SK-N-SH (cell line): ENCODE measurements around the gene NDUFA3. TPM values are rescaled to one million over a fixed set of nuclear protein-coding genes. Genes with fewer than 3 reads are reported as not detected.

Experiments used
- CTCF ChIA-PET: fragments of 300-600, 350-600 bp; formaldehyde crosslinking; extraction: SDS; loops from one replicate; lab custom pipeline; 2021; lab: Yijun Ruan, JAX
- POLR2A ChIA-PET: fragments of 350-600 bp; sonication (Branson Sonifier 250); formaldehyde crosslinking; extraction: SDS; loops from one replicate; lab custom pipeline; 2020; ENCODE audit warnings: antibody characterized with exemption, inconsistent platforms; lab: Yijun Ruan, JAX
- DNase-seq: peaks from one replicate; pipeline ENCODE4 v3.0.0; 2012
- H2AFZ ChIP-seq: fragments of 200-600 bp; sonication (generic); 2 replicates; pipeline ENCODE4 v1.8.1; 2016; ENCODE audit warnings: antibody characterized with exemption, mild to moderate bottlenecking, low read depth
- H3F3A ChIP-seq: fragments of 200-600 bp; sonication (generic); replicated peaks from 2 replicates; pipeline ENCODE3; 2016; ENCODE audit warnings: antibody characterized with exemption, mild to moderate bottlenecking; ENCODE audit not compliant: insufficient read depth
- H3K27ac ChIP-seq, 2 experiments: fragments of 200-500 bp in 1 of 2; fragments of 200-600 bp in 1 of 2; sonication (Bioruptor generic) in 1 of 2; sonication (generic), shearing (Covaris generic) in 1 of 2; 2 replicates each; pipeline versions ENCODE4 v1.5.1 to v1.6.1; 2014 to 2016; ENCODE audit warnings: low read depth in 2 of 2, inconsistent platforms in 1 of 2, low read length in 1 of 2, mild to moderate bottlenecking in 1 of 2, mixed read lengths in 1 of 2
- H3K27me3 ChIP-seq: fragments of 200-600 bp; sonication (generic), shearing (Covaris generic); 2 replicates; pipeline ENCODE4 v1.6.1; 2016; ENCODE audit warnings: mixed run types; ENCODE audit not compliant: insufficient read depth
- H3K36me3 ChIP-seq, 2 experiments: fragments of 200-500 bp in 1 of 2; fragments of 200-600 bp in 1 of 2; sonication (Bioruptor generic) in 1 of 2; sonication (generic) in 1 of 2; replicated peaks in 1 of 2; 2 replicates each; pipeline versions ENCODE3 to v1.5.1; 2014 to 2016; ENCODE audit warnings: low read length in 1 of 2, mild to moderate bottlenecking in 1 of 2; ENCODE audit not compliant: insufficient read depth in 2 of 2, control insufficient read depth in 1 of 2
- H3K4me1 ChIP-seq, 2 experiments: fragments of 200-500 bp in 1 of 2; fragments of 200-600 bp in 1 of 2; sonication (Bioruptor generic) in 1 of 2; sonication (generic), shearing (Covaris generic) in 1 of 2; 2 replicates each; pipeline versions ENCODE4 v1.5.1 to v1.6.1; 2014 to 2016; ENCODE audit warnings: low read depth in 1 of 2, low read length in 1 of 2, mixed run types in 1 of 2; ENCODE audit not compliant: insufficient read depth in 2 of 2, control insufficient read depth in 1 of 2
- H3K4me2 ChIP-seq: fragments of 200-600 bp; sonication (generic), shearing (Covaris generic); 2 replicates; pipeline ENCODE4 v1.6.1; 2017; ENCODE audit warnings: mixed run types
- H3K4me3 ChIP-seq, 2 experiments: fragments of 200-500 bp in 1 of 2; fragments of 200-600 bp in 1 of 2; sonication (Bioruptor generic) in 1 of 2; sonication (generic), shearing (Covaris generic) in 1 of 2; 2 replicates each; pipeline versions ENCODE4 v1.5.1 to v1.8.1; 2014 to 2016; ENCODE audit warnings: low read depth in 2 of 2, inconsistent platforms in 1 of 2, low read length in 1 of 2, mild to moderate bottlenecking in 1 of 2, mixed read lengths in 1 of 2, moderate library complexity in 1 of 2
- H3K79me2 ChIP-seq: fragments of 200-600 bp; sonication (generic); 2 replicates; pipeline ENCODE4 v1.8.1; 2017; ENCODE audit warnings: mild to moderate bottlenecking; ENCODE audit not compliant: insufficient read depth
- H3K9ac ChIP-seq: fragments of 200-600 bp; sonication (generic); 2 replicates; pipeline ENCODE4 v1.6.1; 2017; ENCODE audit warnings: mixed run types
- H3K9me2 ChIP-seq: fragments of 200-600 bp; sonication (generic); 2 replicates; pipeline ENCODE4 v1.6.1; 2017; ENCODE audit warnings: mixed run types
- H3K9me3 ChIP-seq: fragments of 200-600 bp; sonication (generic); 2 replicates; pipeline ENCODE4 v1.6.1; 2017; ENCODE audit warnings: mixed run types, mild to moderate bottlenecking, moderate library complexity
- H4K20me1 ChIP-seq: fragments of 200-600 bp; sonication (generic); 2 replicates; pipeline ENCODE4 v1.6.1; 2017; ENCODE audit warnings: mild to moderate bottlenecking, mixed run types; ENCODE audit not compliant: insufficient read depth
- CHD2 ChIP-seq: fragments of 150-350 bp; IDR thresholded peaks from 2 replicates; pipeline ENCODE4 v1.6.1; 2018; ENCODE audit warnings: low read length; ENCODE audit not compliant: partially characterized antibody
- ELF1 ChIP-seq: IDR thresholded peaks from 2 replicates; pipeline ENCODE4 v1.4.0; 2012
- FOXM1 ChIP-seq: IDR thresholded peaks from 2 replicates; pipeline ENCODE4 v1.4.0; 2012; ENCODE audit warnings: low read depth, mild to moderate bottlenecking
- IRF3 ChIP-seq: fragments of 150-350 bp; IDR thresholded peaks from 2 replicates; pipeline ENCODE4 v1.6.1; 2016; ENCODE audit warnings: mild to moderate bottlenecking, low read depth, low read length
- JUND ChIP-seq: IDR thresholded peaks from 2 replicates; pipeline ENCODE4 v1.4.0; 2012
- NFIC ChIP-seq: IDR thresholded peaks from 2 replicates; pipeline ENCODE4 v1.4.0; 2012; ENCODE audit warnings: borderline replicate concordance
- NRF1 ChIP-seq: IDR thresholded peaks from 2 replicates; pipeline ENCODE4 v1.6.1; 2012; ENCODE audit warnings: low read depth, mild to moderate bottlenecking, low read length
- POLR2AphosphoS5 ChIP-seq: IDR thresholded peaks from 2 replicates; pipeline ENCODE4 v1.6.1; 2012; ENCODE audit warnings: low read depth, low read length
- RCOR1 ChIP-seq: fragments of 150-350 bp; IDR thresholded peaks from 2 replicates; pipeline ENCODE4 v1.6.1; 2017; ENCODE audit warnings: antibody characterized with exemption, low read length
- RXRA ChIP-seq: IDR thresholded peaks from 2 replicates; pipeline ENCODE4 v1.4.0; 2012; ENCODE audit warnings: low read depth, mild to moderate bottlenecking, borderline replicate concordance
- SIN3A ChIP-seq: IDR thresholded peaks from 2 replicates; pipeline ENCODE4 v1.6.1; 2012; ENCODE audit warnings: low read depth, mild to moderate bottlenecking, low read length, moderate library complexity, borderline replicate concordance
- TAF1 ChIP-seq: IDR thresholded peaks from 2 replicates; pipeline ENCODE4 v1.6.1; 2012; ENCODE audit warnings: low read depth, mild to moderate bottlenecking, low read length, moderate library complexity, borderline replicate concordance
- TCF12 ChIP-seq: IDR thresholded peaks from 2 replicates; pipeline ENCODE4 v1.4.0; 2012
- ZBTB33 ChIP-seq: IDR thresholded peaks from 2 replicates; pipeline ENCODE4 v1.4.0; 2012; ENCODE audit warnings: low read depth, borderline replicate concordance
- WGBS: methylation state at CpG from one replicate; pipeline ENCODE4 v1.1.6; 2017; ENCODE audit warnings: low lambda C conversion rate; 5-methylcytosine and 5-hydroxymethylcytosine counted together
- polyA plus RNA-seq, 3 experiments: library from polyadenylated mRNA; depleted of rRNA; stranded (reverse); fragments of >200 nt; gene quantifications; 2 replicates each; pipeline ENCODE4 v1.2.3, GENCODE V29; 2012
- TF ChIP-seq, protein P1 (sequence below): IDR thresholded peaks from 2 replicates; pipeline ENCODE4 v1.4.0; 2012; ENCODE audit warnings: low read depth
- TF ChIP-seq, protein P2 (sequence below): IDR thresholded peaks from 2 replicates; pipeline ENCODE4 v1.6.1; 2012; ENCODE audit warnings: mild to moderate bottlenecking, low read depth, low read length, moderate library complexity
- TF ChIP-seq, protein P3 (sequence below): fragments of 200-600 bp; sonication (generic); IDR thresholded peaks from 2 replicates; pipeline ENCODE4 v1.6.1; 2017; ENCODE audit warnings: antibody characterized with exemption, mild to moderate bottlenecking, moderate library complexity
- TF ChIP-seq, protein P4 (sequence below): IDR thresholded peaks from 2 replicates; pipeline ENCODE4; 2012

The NDUFA3 gene
- polyA plus RNA-seq, 1 of the 3 experiments (the other 2 are of a cell fraction), result 87.0 TPM

- Histone ChIP-seq H3K9me3 (no peaks in the 10 kb centered on the region), H3K9me2 (no peaks in the 10 kb centered on the region), H3K79me2 (no peaks in the 10 kb centered on the region), H3F3A (no peaks in the 10 kb centered on the region), H3K27ac (no peak overlapping the region), H3K4me1 (no peaks in the 10 kb centered on the region), H3K9ac (no peak overlapping the region), H3K4me2 (no peak overlapping the region), H3K4me3 (no peak overlapping the region), H2AFZ (no peak overlapping the region), H3K27me3 (peaks cover 50% of the 10 kb centered on the region; the same call in 1 of the 2 replicates)
- ChIA-PET CTCF (no interaction called here), POLR2A (no interaction called here)
- DNase-seq, result no peak
- WGBS, result 18% methylated on average over 5 of the region's 5 CpGs
- TF ChIP-seq NRF1 (no peak), CHD2 (no peak), RXRA (no peak)
- TF ChIP-seq, all 33 proteins: peak for 0
- Histone ChIP-seq H4K20me1 (no peaks in the 10 kb centered on the region), H3K36me3 (no peaks in the 10 kb centered on the region)
Measured at GRCh38 chr19:54077334-54077733, 25.3 kb upstream of the NDUFA3 start.

DNA sequence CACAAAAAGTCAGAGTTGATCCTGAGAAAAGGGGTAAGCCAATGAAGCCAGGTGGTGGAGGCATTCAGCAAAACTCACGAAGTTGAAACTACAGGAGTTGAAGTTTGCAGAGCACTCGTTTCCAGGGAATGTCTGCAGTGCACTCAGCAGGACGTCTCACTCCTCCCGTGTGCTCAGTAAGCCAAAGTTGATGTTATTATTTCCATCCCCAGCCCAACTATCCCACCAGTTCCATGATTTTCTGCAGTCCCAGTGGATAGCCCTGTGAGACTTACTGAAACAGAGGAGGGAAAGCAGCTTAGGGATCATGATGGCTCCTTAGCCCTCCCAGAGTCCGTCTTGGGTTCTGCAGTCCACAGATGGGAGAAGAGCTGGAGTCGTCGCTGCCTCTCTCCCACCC, 21.6 kb upstream of the NDUFA3 start, which contains the start of gene TARM1:
Gene TARM1, minus strand, starts transcription at position 334 of the 400 bp plus-strand sequence. Its CDS starts 25 bp downstream, at position 309.
- CTCF ChIA-PET, result no interaction called here
- POLR2A ChIA-PET, result no interaction called here

More for the DNA sequence above, 21.6 kb upstream of the NDUFA3 start, which contains the start of gene TARM1:
- DNase-seq, result no peak
- no peak within 1 kb of the TSS for H2AFZ ChIP-seq
- H3K36me3 ChIP-seq, result no peaks in the 10 kb centered on the region
- H3F3A ChIP-seq, result no peaks in the 10 kb centered on the region
- no peaks in the 10 kb centered on the region for H4K20me1 ChIP-seq
- no peaks in the 10 kb centered on the region for H3K9me3 ChIP-seq
- no peak within 1 kb of the TSS for H3K9ac ChIP-seq
- no peaks in the 10 kb centered on the region for H3K4me1 ChIP-seq
- no peak within 1 kb of the TSS for H3K4me2 ChIP-seq
- H3K27me3 ChIP-seq, result peaks cover 36% of the 10 kb centered on the region; the same call in 1 of the 2 replicates
- TF ChIP-seq POLR2AphosphoS5, result no peak
- TF ChIP-seq, protein P1, sequence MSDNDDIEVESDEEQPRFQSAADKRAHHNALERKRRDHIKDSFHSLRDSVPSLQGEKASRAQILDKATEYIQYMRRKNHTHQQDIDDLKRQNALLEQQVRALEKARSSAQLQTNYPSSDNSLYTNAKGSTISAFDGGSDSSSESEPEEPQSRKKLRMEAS, result no peak
- TF ChIP-seq IRF3, result no peak
- no peak for TF ChIP-seq JUND
- no peak for TF ChIP-seq SIN3A
- TF ChIP-seq TAF1, result no peak
- TF ChIP-seq, protein P2, sequence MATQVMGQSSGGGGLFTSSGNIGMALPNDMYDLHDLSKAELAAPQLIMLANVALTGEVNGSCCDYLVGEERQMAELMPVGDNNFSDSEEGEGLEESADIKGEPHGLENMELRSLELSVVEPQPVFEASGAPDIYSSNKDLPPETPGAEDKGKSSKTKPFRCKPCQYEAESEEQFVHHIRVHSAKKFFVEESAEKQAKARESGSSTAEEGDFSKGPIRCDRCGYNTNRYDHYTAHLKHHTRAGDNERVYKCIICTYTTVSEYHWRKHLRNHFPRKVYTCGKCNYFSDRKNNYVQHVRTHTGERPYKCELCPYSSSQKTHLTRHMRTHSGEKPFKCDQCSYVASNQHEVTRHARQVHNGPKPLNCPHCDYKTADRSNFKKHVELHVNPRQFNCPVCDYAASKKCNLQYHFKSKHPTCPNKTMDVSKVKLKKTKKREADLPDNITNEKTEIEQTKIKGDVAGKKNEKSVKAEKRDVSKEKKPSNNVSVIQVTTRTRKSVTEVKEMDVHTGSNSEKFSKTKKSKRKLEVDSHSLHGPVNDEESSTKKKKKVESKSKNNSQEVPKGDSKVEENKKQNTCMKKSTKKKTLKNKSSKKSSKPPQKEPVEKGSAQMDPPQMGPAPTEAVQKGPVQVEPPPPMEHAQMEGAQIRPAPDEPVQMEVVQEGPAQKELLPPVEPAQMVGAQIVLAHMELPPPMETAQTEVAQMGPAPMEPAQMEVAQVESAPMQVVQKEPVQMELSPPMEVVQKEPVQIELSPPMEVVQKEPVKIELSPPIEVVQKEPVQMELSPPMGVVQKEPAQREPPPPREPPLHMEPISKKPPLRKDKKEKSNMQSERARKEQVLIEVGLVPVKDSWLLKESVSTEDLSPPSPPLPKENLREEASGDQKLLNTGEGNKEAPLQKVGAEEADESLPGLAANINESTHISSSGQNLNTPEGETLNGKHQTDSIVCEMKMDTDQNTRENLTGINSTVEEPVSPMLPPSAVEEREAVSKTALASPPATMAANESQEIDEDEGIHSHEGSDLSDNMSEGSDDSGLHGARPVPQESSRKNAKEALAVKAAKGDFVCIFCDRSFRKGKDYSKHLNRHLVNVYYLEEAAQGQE, result no peak
- TF ChIP-seq, protein P3, sequence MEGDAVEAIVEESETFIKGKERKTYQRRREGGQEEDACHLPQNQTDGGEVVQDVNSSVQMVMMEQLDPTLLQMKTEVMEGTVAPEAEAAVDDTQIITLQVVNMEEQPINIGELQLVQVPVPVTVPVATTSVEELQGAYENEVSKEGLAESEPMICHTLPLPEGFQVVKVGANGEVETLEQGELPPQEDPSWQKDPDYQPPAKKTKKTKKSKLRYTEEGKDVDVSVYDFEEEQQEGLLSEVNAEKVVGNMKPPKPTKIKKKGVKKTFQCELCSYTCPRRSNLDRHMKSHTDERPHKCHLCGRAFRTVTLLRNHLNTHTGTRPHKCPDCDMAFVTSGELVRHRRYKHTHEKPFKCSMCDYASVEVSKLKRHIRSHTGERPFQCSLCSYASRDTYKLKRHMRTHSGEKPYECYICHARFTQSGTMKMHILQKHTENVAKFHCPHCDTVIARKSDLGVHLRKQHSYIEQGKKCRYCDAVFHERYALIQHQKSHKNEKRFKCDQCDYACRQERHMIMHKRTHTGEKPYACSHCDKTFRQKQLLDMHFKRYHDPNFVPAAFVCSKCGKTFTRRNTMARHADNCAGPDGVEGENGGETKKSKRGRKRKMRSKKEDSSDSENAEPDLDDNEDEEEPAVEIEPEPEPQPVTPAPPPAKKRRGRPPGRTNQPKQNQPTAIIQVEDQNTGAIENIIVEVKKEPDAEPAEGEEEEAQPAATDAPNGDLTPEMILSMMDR, result no peak
- TF ChIP-seq, protein P4, sequence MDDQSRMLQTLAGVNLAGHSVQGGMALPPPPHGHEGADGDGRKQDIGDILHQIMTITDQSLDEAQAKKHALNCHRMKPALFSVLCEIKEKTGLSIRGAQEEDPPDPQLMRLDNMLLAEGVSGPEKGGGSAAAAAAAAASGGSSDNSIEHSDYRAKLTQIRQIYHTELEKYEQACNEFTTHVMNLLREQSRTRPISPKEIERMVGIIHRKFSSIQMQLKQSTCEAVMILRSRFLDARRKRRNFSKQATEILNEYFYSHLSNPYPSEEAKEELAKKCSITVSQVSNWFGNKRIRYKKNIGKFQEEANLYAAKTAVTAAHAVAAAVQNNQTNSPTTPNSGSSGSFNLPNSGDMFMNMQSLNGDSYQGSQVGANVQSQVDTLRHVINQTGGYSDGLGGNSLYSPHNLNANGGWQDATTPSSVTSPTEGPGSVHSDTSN, result no peak
- no peak for TF ChIP-seq ZBTB33
- TF ChIP-seq ELF1, result no peak
- TF ChIP-seq NFIC, result no peak
- TF ChIP-seq TCF12, result no peak
- no peak for TF ChIP-seq FOXM1
- TF ChIP-seq RCOR1, result no peak
- TF ChIP-seq, all 33 proteins: peak for 0
- no peaks in the 10 kb centered on the region for H3K9me2 ChIP-seq
- WGBS, result 2% methylated on average over 6 of the region's 7 CpGs
- H3K79me2 ChIP-seq, result no peaks in the 10 kb centered on the region
- H3K4me3 ChIP-seq, result no peak within 1 kb of the TSS
- H3K27ac ChIP-seq, result no peak within 1 kb of the TSS
